Body of pancreas (tissue), 4 donors: ENCODE data around the gene ZNF423. TPM values are rescaled to one million over a fixed set of nuclear protein-coding genes. Genes with fewer than 3 reads are reported as not detected.

Source experiments
- ATAC-seq: fragments of 150-250 bp; one replicate; pipeline ENCODE4 v1.9.1; 2016
- DNase-seq, 4 donors: peaks; one replicate each; pipeline ENCODE4 v3.0.0-alpha.2; 2019
- H3K27ac ChIP-seq, 4 donors: fragments of 200-600 bp; sonication (generic); 1 replicate in 3 of 4; 2 replicates in 1 of 4; pipeline versions ENCODE4 v1.5.1 to v1.6.1; 2016 to 2019; ENCODE audit warnings: mild to moderate bottlenecking in 1 of 4, mixed read lengths in 1 of 4, moderate library complexity in 1 of 4
- H3K27me3 ChIP-seq, 2 donors: fragments of 200-600 bp; sonication (generic); one replicate each; pipeline ENCODE4 v1.6.0; 2016; ENCODE audit warnings: mild to moderate bottlenecking in 1 of 2
- H3K36me3 ChIP-seq, 2 donors: fragments of 200-600 bp; sonication (generic); replicated peaks in 1 of 2; 2 replicates each; pipeline ENCODE4 v1.5.1; 2016; ENCODE audit warnings: low read depth in 2 of 2; ENCODE audit not compliant: insufficient read depth in 1 of 2
- H3K4me1 ChIP-seq: fragments of 200-600 bp; sonication (generic); one replicate; pipeline ENCODE4 v1.6.0; 2016
- H3K4me3 ChIP-seq, 2 donors: fragments of 200-600 bp; sonication (generic); 1 replicate in 1 of 2; 2 replicates in 1 of 2; pipeline ENCODE4 v1.5.1; 2016 to 2019
- H3K9me3 ChIP-seq, 3 donors: fragments of 200-600 bp; sonication (generic); 1 replicate in 2 of 3; 2 replicates in 1 of 3; pipeline ENCODE4 v1.5.1; 2016
- POLR2A ChIP-seq, 3 donors: fragments of 450-650 bp; IDR thresholded peaks; one replicate each; pipeline ENCODE4 v1.6.1; 2016; ENCODE audit warnings: antibody characterized with exemption in 3 of 3, mild to moderate bottlenecking in 2 of 3
- WGBS, 2 donors: methylation state at CpG; one replicate each; pipeline ENCODE4 v1.1.5; 2017; 5-methylcytosine and 5-hydroxymethylcytosine counted together
- intact Hi-C: fragments of 100-400 bp; cut with DNase I; formaldehyde crosslinking; loops from one replicate; pipeline ENCODE4 v1.15.1; 2023
- total RNA-seq, 2 donors: library from RNA; depleted of rRNA; stranded (reverse); fragments of >200 nt; gene quantifications; one replicate each; pipeline ENCODE4 v1.1.0, GENCODE V29; 2016
- TF ChIP-seq, protein P1 (sequence below), 7 experiments: fragments of 450-650 bp in 4 of 7; fragments of 200-600 bp in 3 of 7; sonication (generic) in 3 of 7; IDR thresholded peaks; one replicate each; pipeline ENCODE4 v1.5.1; 2016 to 2019; ENCODE audit warnings: antibody characterized with exemption in 7 of 7

The ZNF423 gene
- total RNA-seq, 2 donors from 2014 or later: 4.2 to 9.2 TPM

DNA sequence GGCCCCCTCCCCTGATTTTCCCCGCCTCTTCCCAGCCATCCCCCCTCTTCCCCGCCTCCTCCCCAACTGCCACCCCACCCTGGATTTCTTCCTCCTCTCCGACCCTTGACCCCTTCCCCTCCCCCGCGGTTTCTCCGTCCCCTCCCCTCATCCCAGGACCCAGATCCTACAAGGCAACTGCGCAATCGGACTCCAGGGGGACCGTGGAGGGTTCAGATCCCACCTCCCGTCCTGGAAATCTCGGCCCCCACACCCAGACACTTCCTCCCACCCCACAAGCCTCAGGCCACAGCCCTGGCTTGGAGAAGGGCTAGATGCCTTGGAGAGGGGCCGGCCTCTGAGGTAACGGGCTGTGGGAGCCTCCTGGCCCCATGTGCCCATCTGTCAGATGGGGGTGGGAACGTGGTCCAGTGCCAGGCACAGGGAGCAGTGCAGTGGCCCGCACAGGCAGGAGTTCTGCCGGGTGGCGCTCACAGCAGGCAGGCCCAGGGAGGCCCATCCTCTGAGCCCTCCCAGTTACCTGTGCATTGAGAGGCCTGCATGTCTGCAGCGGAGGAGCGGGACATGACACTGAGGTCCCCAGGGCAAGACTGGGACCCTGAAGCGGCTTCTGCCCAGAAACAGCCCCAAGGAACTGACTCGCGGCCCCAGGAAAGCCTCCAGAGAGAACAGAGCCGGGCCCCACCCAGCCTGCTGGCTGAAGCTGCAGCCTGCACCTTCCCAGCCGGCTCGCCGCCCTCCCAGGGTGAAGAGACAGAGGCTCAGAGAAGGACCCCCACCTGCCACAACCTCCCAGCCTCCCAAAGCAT, 16.7 kb downstream of the ZNF423 start:
- no peak for DNase-seq
- Histone ChIP-seq H3K4me1 (peaks cover 16% of the 10 kb centered on the region), H3K27me3 (no peaks in the 10 kb centered on the region), H3K9me3 (no peaks in the 10 kb centered on the region), H3K4me3 (no peak overlapping the region), H3K36me3 (no peaks in the 10 kb centered on the region), H3K27ac (no peak overlapping the region)
- TF ChIP-seq, protein P1, sequence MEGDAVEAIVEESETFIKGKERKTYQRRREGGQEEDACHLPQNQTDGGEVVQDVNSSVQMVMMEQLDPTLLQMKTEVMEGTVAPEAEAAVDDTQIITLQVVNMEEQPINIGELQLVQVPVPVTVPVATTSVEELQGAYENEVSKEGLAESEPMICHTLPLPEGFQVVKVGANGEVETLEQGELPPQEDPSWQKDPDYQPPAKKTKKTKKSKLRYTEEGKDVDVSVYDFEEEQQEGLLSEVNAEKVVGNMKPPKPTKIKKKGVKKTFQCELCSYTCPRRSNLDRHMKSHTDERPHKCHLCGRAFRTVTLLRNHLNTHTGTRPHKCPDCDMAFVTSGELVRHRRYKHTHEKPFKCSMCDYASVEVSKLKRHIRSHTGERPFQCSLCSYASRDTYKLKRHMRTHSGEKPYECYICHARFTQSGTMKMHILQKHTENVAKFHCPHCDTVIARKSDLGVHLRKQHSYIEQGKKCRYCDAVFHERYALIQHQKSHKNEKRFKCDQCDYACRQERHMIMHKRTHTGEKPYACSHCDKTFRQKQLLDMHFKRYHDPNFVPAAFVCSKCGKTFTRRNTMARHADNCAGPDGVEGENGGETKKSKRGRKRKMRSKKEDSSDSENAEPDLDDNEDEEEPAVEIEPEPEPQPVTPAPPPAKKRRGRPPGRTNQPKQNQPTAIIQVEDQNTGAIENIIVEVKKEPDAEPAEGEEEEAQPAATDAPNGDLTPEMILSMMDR (IDR thresholded peaks at IDR 0.05): no peak
- TF ChIP-seq POLR2A (IDR thresholded peaks at IDR 0.05): no peak
- WGBS, 2 donors: 73 to 80% methylated on average over 16 to 23 of the region's 26 CpGs
- intact Hi-C loops: loop anchor here (10.0 kb wide), 1 partner anchor 64 kb away; no protein-coding TSS in a partner anchor
- no peak for ATAC-seq

- ATAC-seq (peak; percentile 13), DNase-seq (no peak)
- Histone ChIP-seq H3K9me3 (no peaks in the 10 kb centered on the region), H3K36me3 (no peaks in the 10 kb centered on the region), H3K4me1 (peaks cover 21% of the 10 kb centered on the region), H3K27ac (no peak overlapping the region), H3K27me3 (no peaks in the 10 kb centered on the region), H3K4me3 (no peak overlapping the region)
- TF ChIP-seq, protein P1 (IDR thresholded peaks at IDR 0.05): no peak
- TF ChIP-seq POLR2A (IDR thresholded peaks at IDR 0.05): no peak
- WGBS, 2 donors: 57 to 80% methylated on average over 4 to 56 of the region's 63 CpGs
- intact Hi-C loops: loop anchor here (10.0 kb wide), 1 partner anchor 64 kb away; no protein-coding TSS in a partner anchor
Observed at GRCh38 chr16:49838441-49839016, 17.4 kb downstream of the ZNF423 start.

DNA sequence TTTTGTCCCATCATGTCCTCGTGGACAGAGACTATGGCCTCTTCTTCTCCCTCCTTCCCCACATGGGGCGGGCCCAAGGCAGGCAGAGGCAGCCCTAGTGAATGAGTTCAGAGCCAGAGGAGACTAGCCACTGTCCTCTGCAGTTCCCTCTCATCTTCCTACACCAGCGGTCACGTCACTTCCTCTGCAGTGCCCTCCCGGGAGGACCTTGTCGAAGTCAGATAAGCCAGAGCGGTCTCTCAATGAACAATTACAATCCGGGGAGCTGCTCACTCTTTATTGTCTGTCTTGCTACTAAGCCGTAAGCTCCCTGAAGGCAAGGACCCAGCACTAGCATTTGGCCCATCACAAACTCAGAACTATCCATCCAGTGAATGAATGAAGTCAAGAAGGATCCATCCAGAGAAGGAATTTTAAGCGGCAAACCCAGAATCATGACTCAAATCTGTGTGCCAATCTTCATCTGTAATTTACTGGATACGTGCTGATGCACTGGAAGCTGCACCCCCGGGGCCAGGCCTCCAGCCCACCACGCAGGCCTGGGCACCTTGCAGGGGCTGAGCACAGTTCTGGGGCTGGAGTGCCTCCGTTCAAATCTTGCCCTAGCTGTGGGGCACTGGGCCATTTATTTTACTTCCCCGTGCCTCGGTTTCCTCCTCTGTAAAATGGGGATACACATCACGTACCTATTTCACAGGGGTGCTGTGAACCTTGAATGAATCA, 18.1 kb downstream of the ZNF423 start:
- TF ChIP-seq, protein P1 (IDR thresholded peaks at IDR 0.05): no peak

DNA sequence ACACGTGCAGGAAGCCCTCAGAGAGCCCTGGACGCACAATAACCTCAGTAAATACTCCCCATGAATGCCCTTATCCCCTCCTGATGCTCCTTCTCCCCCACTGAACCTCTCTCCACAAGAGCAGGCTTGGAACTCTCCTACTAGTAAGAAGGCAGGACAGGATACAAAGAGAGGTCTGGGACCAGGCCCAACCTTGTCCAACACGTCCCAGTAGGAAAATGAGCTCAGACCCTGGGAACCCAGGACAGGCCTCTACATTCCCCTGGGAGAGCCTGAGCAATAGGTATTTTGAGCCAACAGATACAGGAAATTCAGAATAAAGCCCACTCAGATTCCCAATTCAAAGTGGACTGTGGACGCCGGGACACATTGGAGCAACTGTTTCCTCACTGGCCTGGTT, 19.2 kb downstream of the ZNF423 start:
- Histone ChIP-seq H3K36me3 (no peaks in the 10 kb centered on the region), H3K4me3 (no peak overlapping the region), H3K27me3 (no peaks in the 10 kb centered on the region), H3K4me1 (peaks cover 21% of the 10 kb centered on the region), H3K27ac (peak overlapping the region in 1 of 4 donors; percentile 24), H3K9me3 (no peaks in the 10 kb centered on the region)
- intact Hi-C loops: loop anchor here (10.0 kb wide), 1 partner anchor 62 kb away; no protein-coding TSS in a partner anchor
- DNase-seq (no peak), ATAC-seq (no peak)
- TF ChIP-seq POLR2A (IDR thresholded peaks at IDR 0.05): no peak
- TF ChIP-seq, protein P1 (IDR thresholded peaks at IDR 0.05): no peak
- 66 to 83% methylated on average over 2 to 5 of the region's 5 CpGs for WGBS, 2 donors

More for the DNA sequence above, 18.1 kb downstream of the ZNF423 start:
- DNase-seq: no peak
- Histone ChIP-seq H3K27me3 (no peaks in the 10 kb centered on the region), H3K4me1 (peaks cover 21% of the 10 kb centered on the region), H3K4me3 (no peak overlapping the region), H3K9me3 (no peaks in the 10 kb centered on the region), H3K36me3 (no peaks in the 10 kb centered on the region), H3K27ac (no peak overlapping the region)
- intact Hi-C loops: loop anchor here (10.0 kb wide), 1 partner anchor 63 kb away; no protein-coding TSS in a partner anchor
- 77 to 83% methylated on average over 14 to 17 of the region's 17 CpGs for WGBS, 2 donors
- no peak for ATAC-seq
